Measurements from ENCODE around the gene TDRD7. TPM values are rescaled to one million over a fixed set of nuclear protein-coding genes. Genes with fewer than 3 reads are reported as not detected.

The TDRD7 gene
- total and polyA plus RNA-seq, 2 of the 8 experiments (the other 6 are each of a cell fraction or from before 2014, with no cell fraction given) = 1.2 to 2.3 TPM

GRCh38 chr9:97387936-97388684 lies 23.8 kb upstream of the TDRD7 start:
- CTCF ChIA-PET (ENCODE audit: partially characterized antibody) = interaction anchor here (0.9 to 9.2 kb wide), 16 partner anchors 12 to 537 kb away, joined by 3 to 140 read pairs (median 5); no protein-coding TSS in a partner anchor
- DNase-seq (ENCODE audit: low read depth in 1 of 2, low spot score in 2 of 2) = no peak
- TF ChIP-seq SP4 (IDR thresholded peaks at IDR 0.05; ENCODE audit: low read length) = no peak
- no peak for TF ChIP-seq EZH2 (IDR thresholded peaks at IDR 0.05; ENCODE audit: low read depth, low read length, severe bottlenecking)
- TF ChIP-seq BCL11A (IDR thresholded peaks at IDR 0.05; ENCODE audit: low read depth in 2 of 2, low read length in 2 of 2) = no peak
- TF ChIP-seq FOSL1 (IDR thresholded peaks at IDR 0.05; ENCODE audit: insufficient read depth, low read depth, low read length) = no peak
- no peak for TF ChIP-seq MAFK (IDR thresholded peaks at IDR 0.05; ENCODE audit: low read depth, low read length)
- TF ChIP-seq CHD2 (IDR thresholded peaks at IDR 0.05; ENCODE audit: low read length) = no peak
- TF ChIP-seq JUN (IDR thresholded peaks at IDR 0.05; ENCODE audit: low read depth, low read length) = no peak
- no peak for TF ChIP-seq SAP30 (IDR thresholded peaks at IDR 0.05; ENCODE audit: insufficient read depth, insufficient replicate concordance, low read length)
- no peak for TF ChIP-seq TCF12 (IDR thresholded peaks at IDR 0.05; ENCODE audit: low read depth, low read length)
- peak; percentile 16 for TF ChIP-seq ASH2L (IDR thresholded peaks at IDR 0.05; ENCODE audit: low read length)
- TF ChIP-seq RXRA (IDR thresholded peaks at IDR 0.05; ENCODE audit: insufficient read depth, low read depth, low read length) = no peak
- TF ChIP-seq KDM4A (IDR thresholded peaks at IDR 0.05; ENCODE audit: low read depth, low read length, severe bottlenecking) = no peak

More at GRCh38 chr9:97387936-97388684, 23.8 kb upstream of the TDRD7 start:
- Histone ChIP-seq H3K27me3 (replicated peaks in 1 of 4; ENCODE audit: control insufficient read depth in 3 of 4, extremely low read depth in 1 of 4, insufficient read depth in 3 of 4, low read length in 3 of 4) (no peaks in the 10 kb centered on the region; a peak in 1 of 7 replicates), H4K8ac (ENCODE audit: extremely low read depth, insufficient read depth, low read length) (no peak overlapping the region; the same call in 1 of the 2 replicates), H3K14ac (ENCODE audit: insufficient read length) (no peak overlapping the region), H3K9ac (replicated peaks in 1 of 4; ENCODE audit: extremely low read depth in 1 of 4, low read depth in 3 of 4, low read length in 3 of 4) (no peak overlapping the region), H3K79me1 (ENCODE audit: low read depth, low read length) (no peaks in the 10 kb centered on the region), H2BK20ac (ENCODE audit: low read length) (0 out of 2 replicates have a peak overlapping the region, but pooled peaks have one; percentile 1), H3K4me1 (replicated peaks in 1 of 4; ENCODE audit: control insufficient read depth in 3 of 4, insufficient read depth in 4 of 4, low read length in 3 of 4) (peaks cover 0 to 19% (median 9%) of the 10 kb centered on the region in 4 experiments; a peak in 6 of 7 replicates), H3K79me2 (ENCODE audit: control insufficient read depth in 1 of 2, insufficient read depth in 2 of 2, low read length in 2 of 2) (no peaks in the 10 kb centered on the region), H3K4me3 (ENCODE audit: extremely low read depth in 1 of 4, insufficient read depth in 2 of 4, low read depth in 3 of 4, low read length in 4 of 4) (no peak overlapping the region), H3K18ac (ENCODE audit: extremely low read depth, low read length) (peak overlapping the region; percentile 54; the same call in 1 of the 2 replicates), H2BK120ac (replicated peaks; ENCODE audit: low read depth, low read length) (no peak overlapping the region), H3K23ac (ENCODE audit: insufficient read length) (no peak overlapping the region), H2BK12ac (ENCODE audit: low read depth, low read length) (peak overlapping the region; percentile 78; the same call in 1 of the 2 replicates), H4K91ac (replicated peaks; ENCODE audit: insufficient read length, low read length) (no peak overlapping the region), H3K36me3 (ENCODE audit: control insufficient read depth in 2 of 4, insufficient read depth in 4 of 4, low read length in 3 of 4) (no peaks in the 10 kb centered on the region), H3K4me2 (ENCODE audit: insufficient read depth in 1 of 2, low read depth in 2 of 2, low read length in 2 of 2) (peak overlapping the region; percentile 2 to 33; a peak in 1 of 4 replicates), H2AFZ (ENCODE audit: low read length) (no peak overlapping the region), H2BK15ac (ENCODE audit: low read length) (0 out of 2 replicates have a peak overlapping the region, but pooled peaks have one; percentile 46), H2AK5ac (ENCODE audit: low read depth, low read length) (no peak overlapping the region), H3K9me3 (ENCODE audit: insufficient read depth in 2 of 2, low read depth in 1 of 2, low read length in 1 of 2) (peaks cover 0 to 2% of the 10 kb centered on the region in 2 experiments; a peak in 1 of 4 replicates), H3K23me2 (ENCODE audit: low read depth, low read length) (no peaks in the 10 kb centered on the region), H3K4ac (replicated peaks; ENCODE audit: insufficient read length, low read depth, low read length) (no peak overlapping the region), H2BK5ac (ENCODE audit: low read depth, low read length) (peak overlapping the region; percentile 52; the same call in 1 of the 2 replicates), H4K20me1 (replicated peaks in 1 of 2; ENCODE audit: control insufficient read depth in 1 of 2, insufficient read depth in 2 of 2, low read length in 2 of 2) (no peaks in the 10 kb centered on the region), H4K5ac (ENCODE audit: insufficient read length, low read depth, low read length) (no peak overlapping the region), H3K56ac (replicated peaks; ENCODE audit: insufficient read length, low read depth, low read length) (no peak overlapping the region), H3K27ac (ENCODE audit: low read depth, low read length) (no peak overlapping the region; the same call in 1 of the 2 replicates)
- FAIRE-seq = no peak
- POLR2A ChIA-PET (ENCODE audit: partially characterized antibody) = interaction anchor here (1.3 to 1.6 kb wide), 3 partner anchors 10 to 151 kb away, joined by 3 to 7 read pairs (median 5); no protein-coding TSS in a partner anchor
- WGBS, 2 experiments (ENCODE audit: extremely low coverage in 1 of 2, insufficient coverage in 1 of 2, insufficient read length in 1 of 2, insufficient replicate concordance in 2 of 2, low coverage in 1 of 2, low lambda C conversion rate in 2 of 2, missing lambda C conversion rate in 1 of 2) = 79% methylated on average over 5 of the region's 5 CpGs; no CpG with 5 or more reads in 1 of the 2 experiments

Data from H1 (cell line).